GM12864 (cell line): ENCODE results near the gene ERC2.

Experiments used
- DNase-seq: peaks from one replicate; pipeline ENCODE4 v3.0.0-alpha.2; 2011; ENCODE audit warnings: low read depth
- H3K4me3 ChIP-seq: 2 replicates; pipeline ENCODE4 v1.5.1; 2011; ENCODE audit warnings: mild to moderate bottlenecking, low read depth, low read length, control low read depth
- CTCF ChIP-seq: IDR thresholded peaks from 2 replicates; pipeline ENCODE4 v1.5.1; 2011; ENCODE audit warnings: low read depth, mild to moderate bottlenecking, moderate library complexity, low read length, control low read depth, inconsistent platforms; ENCODE audit errors: missing control alignments

Gene ERC2

GRCh38 chr3:55660642-55661041 lies 807.6 kb downstream of the ERC2 start:
- DNase-seq, result no peak
- no peak overlapping the region for H3K4me3 ChIP-seq
- no peak for TF ChIP-seq CTCF

- TF ChIP-seq CTCF, result no peak
- H3K4me3 ChIP-seq, result no peak overlapping the region
- DNase-seq, result no peak
Measured at GRCh38 chr3:55659701-55660100, 808.6 kb downstream of the ERC2 start.

- DNase-seq, result peak; percentile 61
- no peak overlapping the region for H3K4me3 ChIP-seq
- no peak for TF ChIP-seq CTCF
Measured at GRCh38 chr3:55658690-55659562, 809.3 kb downstream of the ERC2 start.

- H3K4me3 ChIP-seq, result no peak overlapping the region
- TF ChIP-seq CTCF, result no peak
- DNase-seq, result no peak
Measured at GRCh38 chr3:55658270-55658669, 810.0 kb downstream of the ERC2 start.

GRCh38 chr3:55655544-55655943 lies 812.7 kb downstream of the ERC2 start:
- TF ChIP-seq CTCF, result no peak
- no peak overlapping the region for H3K4me3 ChIP-seq
- no peak for DNase-seq

- peak; percentile 77 for DNase-seq
- TF ChIP-seq CTCF, result no peak
- H3K4me3 ChIP-seq, result no peak overlapping the region
Measured at GRCh38 chr3:55654123-55654760, 814.0 kb downstream of the ERC2 start.
